ENCODE data around the gene CALM3. TPM values are rescaled to one million over a fixed set of nuclear protein-coding genes. Genes with fewer than 3 reads are reported as not detected.

CALM3 gene
- total RNA-seq (2022) (465 and 484 TPM in 2 replicates), Bru-seq, nascent RNA (percentile 88 among the genes with signal in this experiment), BruChase-seq, experiment 1, labeled RNA remaining after a 2-hour chase (percentile 95 among the genes with signal in this experiment), BruChase-seq, experiment 2, labeled RNA remaining after a 6-hour chase (percentile 98 among the genes with signal in this experiment)
- long read RNA-seq, transcript CALM3-207 (4 exons, 721 nt) = minor isoform, 15 of 1,062 reads
- long read RNA-seq, transcript CALM3-201 (6 exons, 2,289 nt) = major isoform, 973 of 1,062 reads
- long read RNA-seq, partial matches to known transcripts = 50 of 1,062 reads
- long read RNA-seq, other reads (novel, unspliced or antisense) = 15 of 1,062 reads

GRCh38 chr19:46601318-46602224 is at the start of gene CALM3:
TSS of gene CALM3 (plus strand) at chr19:46601330. CDS start at chr19:46601435, 105 bp downstream.
- no peaks in the 10 kb centered on the region for H3K9me3 ChIP-seq
- Mint-ChIP-seq H3K27ac (ENCODE audit: unreplicated experiment) (peak within 1 kb of the TSS; percentile 100), H3K36me3 (ENCODE audit: insufficient read depth, unreplicated experiment) (peaks cover 42% of the 10 kb centered on the region), H3K9me3 (ENCODE audit: unreplicated experiment) (no peaks in the 10 kb centered on the region), H3K4me3 (ENCODE audit: unreplicated experiment) (peak within 1 kb of the TSS; percentile 94), H3K27me3 (ENCODE audit: insufficient read depth, unreplicated experiment) (no peaks in the 10 kb centered on the region), H3K4me1 (ENCODE audit: low read depth, unreplicated experiment) (no peaks in the 10 kb centered on the region)
- no peaks in the 10 kb centered on the region; the same call in 1 of the 2 replicates for H3K27me3 ChIP-seq (replicated peaks; ENCODE audit: control insufficient read depth, insufficient read depth, low read length)
- H3K4me3 ChIP-seq (ENCODE audit: low read depth, low read length) = peak within 1 kb of the TSS; percentile 98
- peaks cover 14% of the 10 kb centered on the region for H3K4me1 ChIP-seq
- peak in 1 of 2 experiments; percentile 38 for DNase-seq
- ChIA-PET CTCF (interaction anchor here (0.5 to 6.2 kb wide), 8 partner anchors 10 to 832 kb away, joined by 3 to 42 read pairs (median 6); no protein-coding TSS in a partner anchor), POLR2A (interaction anchor here (1.3 to 1.5 kb wide), 3 partner anchors 9 to 60 kb away, joined by 4 to 8 read pairs (median 6); partner anchors contain the start of gene DACT3)
- intact Hi-C loops (cut with micrococcal nuclease; ENCODE audit: unreplicated experiment) = no loop called here
- BruUV-seq (replicated peaks) = TSS peak; percentile 51
- no peak for TF ChIP-seq CTCF (IDR thresholded peaks at IDR 0.05; ENCODE audit: insufficient read depth in 1 of 2, low read depth in 1 of 2, low read length in 1 of 2, severe bottlenecking in 1 of 2, unreplicated experiment in 1 of 2)
- peaks cover 7% of the 10 kb centered on the region for H3K36me3 ChIP-seq (ENCODE audit: control insufficient read depth, insufficient read depth, low read length)

DNA sequence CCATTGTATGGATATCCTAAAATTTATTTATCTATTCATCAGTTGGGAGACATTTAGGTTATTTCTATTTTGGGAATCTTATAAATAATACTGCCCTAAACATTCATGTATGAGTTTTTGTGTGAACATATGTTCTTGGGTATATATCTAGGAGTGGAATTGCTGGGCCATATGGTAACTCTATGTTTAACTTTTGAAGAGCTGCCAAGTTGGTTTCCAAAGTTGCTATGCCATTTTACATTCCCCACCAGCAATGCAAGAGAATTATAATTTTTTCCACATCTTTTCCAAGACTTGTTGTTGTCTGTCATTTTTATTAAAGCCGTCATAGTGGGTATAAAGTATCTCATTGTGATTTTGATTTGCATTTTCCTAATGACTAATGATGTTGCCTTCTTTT is 48.2 kb upstream of the CALM3 start:
- POLR2A ChIA-PET = no interaction called here

More for the DNA sequence above, 48.2 kb upstream of the CALM3 start:
- CTCF ChIA-PET = no interaction called here
- H3K27ac Mint-ChIP-seq (ENCODE audit: unreplicated experiment) = no peak overlapping the region
- H3K4me1 Mint-ChIP-seq (ENCODE audit: low read depth, unreplicated experiment) = no peaks in the 10 kb centered on the region
- Histone ChIP-seq H3K4me3 (ENCODE audit: low read depth, low read length) (no peak overlapping the region), H3K4me1 (no peaks in the 10 kb centered on the region), H3K27me3 (replicated peaks; ENCODE audit: control insufficient read depth, insufficient read depth, low read length) (no peaks in the 10 kb centered on the region), H3K36me3 (ENCODE audit: control insufficient read depth, insufficient read depth, low read length) (no peaks in the 10 kb centered on the region), H3K9me3 (peaks cover 31% of the 10 kb centered on the region)
- no peaks in the 10 kb centered on the region for H3K36me3 Mint-ChIP-seq (ENCODE audit: insufficient read depth, unreplicated experiment)
- intact Hi-C loops (cut with micrococcal nuclease; ENCODE audit: unreplicated experiment) = no loop called here
- H3K4me3 Mint-ChIP-seq (ENCODE audit: unreplicated experiment) = no peak overlapping the region
- no peak for TF ChIP-seq CTCF (IDR thresholded peaks at IDR 0.05; ENCODE audit: insufficient read depth in 1 of 2, low read depth in 1 of 2, low read length in 1 of 2, severe bottlenecking in 1 of 2, unreplicated experiment in 1 of 2)
- H3K27me3 Mint-ChIP-seq (ENCODE audit: insufficient read depth, unreplicated experiment) = peaks cover 4% of the 10 kb centered on the region
- no TSS peak for BruUV-seq (replicated peaks)
- peaks cover 38% of the 10 kb centered on the region for H3K9me3 Mint-ChIP-seq (ENCODE audit: unreplicated experiment)
- no peak for DNase-seq

Measured in Caco-2 (cell line).